Spleen (tissue), 11 donors: ENCODE data around the gene PDE8B. TPM values are rescaled to one million over a fixed set of nuclear protein-coding genes. Genes with fewer than 3 reads are reported as not detected.

Experiments used
- DNase-seq: peaks from one replicate; pipeline ENCODE4 v3.0.0-alpha.2; 2020
- H3K27ac ChIP-seq, 8 donors: fragments of 200-600 bp; sonication (generic) in 7 of 8; 1 replicate in 4 of 8; 2 replicates in 4 of 8; pipeline versions ENCODE4 v1.5.0 to v1.8.0; 2016 to 2021; ENCODE audit warnings: inconsistent platforms in 4 of 8, mild to moderate bottlenecking in 4 of 8, moderate library complexity in 1 of 8
- H3K27me3 ChIP-seq, 7 donors: fragments of 200-600 bp; sonication (generic) in 6 of 7; replicated peaks in 1 of 7; 1 replicate in 4 of 7; 2 replicates in 3 of 7; pipeline versions ENCODE4 v1.5.0 to v1.8.0; 2016 to 2021; ENCODE audit warnings: inconsistent platforms in 3 of 7, mild to moderate bottlenecking in 1 of 7
- H3K36me3 ChIP-seq, 6 donors: fragments of 200-600 bp; sonication (generic) in 5 of 6; 1 replicate in 4 of 6; 2 replicates in 2 of 6; pipeline versions ENCODE4 v1.5.0 to v1.8.0; 2016 to 2021; ENCODE audit warnings: inconsistent platforms in 2 of 6
- H3K4me1 ChIP-seq, 6 donors: fragments of 200-600 bp; sonication (generic) in 5 of 6; 1 replicate in 3 of 6; 2 replicates in 3 of 6; pipeline versions ENCODE4 v1.5.0 to v1.8.0; 2016 to 2021; ENCODE audit warnings: inconsistent platforms in 3 of 6
- H3K4me3 ChIP-seq, 8 donors: fragments of 200-600 bp; sonication (generic) in 7 of 8; 1 replicate in 4 of 8; 2 replicates in 4 of 8; pipeline versions ENCODE4 v1.5.0 to v1.8.0; 2016 to 2021; ENCODE audit warnings: inconsistent platforms in 4 of 8, mild to moderate bottlenecking in 4 of 8, moderate library complexity in 2 of 8
- H3K9me3 ChIP-seq, 8 donors: fragments of 200-600 bp; sonication (generic) in 7 of 8; 1 replicate in 4 of 8; 2 replicates in 4 of 8; pipeline versions ENCODE4 v1.5.0 to v1.8.0; 2016 to 2021; ENCODE audit warnings: inconsistent platforms in 4 of 8
- CTCF ChIP-seq, 11 experiments: fragments of 200-600 bp in 7 of 11; fragments of 450-650 bp in 4 of 11; sonication (generic) in 4 of 11; IDR thresholded peaks in 8 of 11; conservative IDR thresholded peaks in 3 of 11; 1 replicate in 7 of 11; 2 replicates in 4 of 11; pipeline versions ENCODE4 v1.4.0 to v1.8.0; 2016 to 2021; ENCODE audit warnings: antibody characterized with exemption in 11 of 11, inconsistent platforms in 4 of 11, mild to moderate bottlenecking in 1 of 11
- POLR2A ChIP-seq, 3 donors: fragments of 450-650 bp; IDR thresholded peaks; one replicate each; pipeline ENCODE4 v1.5.1; 2017; ENCODE audit warnings: antibody characterized with exemption in 3 of 3, mild to moderate bottlenecking in 1 of 3
- POLR2AphosphoS5 ChIP-seq, 3 donors: sonication (generic); formaldehyde crosslinking; IDR thresholded peaks; one replicate each; pipeline ENCODE4 v1.5.1; 2017; ENCODE audit warnings: antibody characterized with exemption in 3 of 3
- WGBS, 5 donors: extraction: QIAGEN DNeasy Blood & Tissue Kit in 3 of 5; methylation state at CpG; one replicate each; pipeline versions ENCODE4 v1.1.5 to v1.1.7; 2013 to 2018; 5-methylcytosine and 5-hydroxymethylcytosine counted together
- intact Hi-C: fragments of 100-400 bp; cut with DNase I; formaldehyde crosslinking; loops from one replicate; pipeline ENCODE4 v1.15.0; 2023; ENCODE audit warnings: low total_unique reads
- polyA plus RNA-seq, 3 donors: library from polyadenylated mRNA; stranded (reverse); fragments of 200-250 nt; gene quantifications; one replicate each; pipeline ENCODE4 v1.2.1, GENCODE V29; 2013
- total RNA-seq, 7 donors: library from RNA; depleted of rRNA in 3 of 7; stranded (reverse); fragments of >200 nt in 3 of 7; fragmentation: NEBNext Ultra II Directional in 4 of 7; extraction: Animal tissue kit (Norgen Biotek cat#: 25700) in 4 of 7; gene quantifications; one replicate each; pipeline versions ENCODE4 v1.1.0 to v1.2.1, GENCODE V29; 2016 to 2021
- donor health status: healthy with polysubstance abuse.
- donor health status: DM: no; HTN: no; CAD: no; lungs with moderate emphysema.
- donor health status: DM: no; HTN: no; CAD: no.
- donor health status: Bipolar disorder and iron deficiency.
- donor health status: healthy.
- donor health status: DM: no; HTN: no; CAD: no.
- donor health status: DM: yes; HTN: yes; CAD: no.

PDE8B gene
- total and polyA plus RNA-seq, 10 donors, result 0.18 to 1.9 (median 0.85) TPM

GRCh38 chr5:77319117-77319804 is 108.8 kb downstream of the PDE8B start:
- no peaks in the 10 kb centered on the region for H3K36me3 ChIP-seq
- no peak overlapping the region for H3K4me3 ChIP-seq
- H3K9me3 ChIP-seq, result no peaks in the 10 kb centered on the region
- WGBS, 5 donors, result 90 to 95% (median 91%) methylated on average over 5 of the region's 5 CpGs
- DNase-seq, result no peak
- H3K4me1 ChIP-seq, result no peaks in the 10 kb centered on the region
- no peak overlapping the region for H3K27ac ChIP-seq
- intact Hi-C loops, result no loop called here
- no peak for TF ChIP-seq POLR2AphosphoS5 (IDR thresholded peaks at IDR 0.05)
- no peak for TF ChIP-seq POLR2A (IDR thresholded peaks at IDR 0.05)
- no peak for TF ChIP-seq CTCF (IDR thresholded peaks at IDR 0.05 in 8 of 11, conservative IDR thresholded peaks at IDR 0.05 in 3 of 11)
- H3K27me3 ChIP-seq, result no peaks in the 10 kb centered on the region

DNA sequence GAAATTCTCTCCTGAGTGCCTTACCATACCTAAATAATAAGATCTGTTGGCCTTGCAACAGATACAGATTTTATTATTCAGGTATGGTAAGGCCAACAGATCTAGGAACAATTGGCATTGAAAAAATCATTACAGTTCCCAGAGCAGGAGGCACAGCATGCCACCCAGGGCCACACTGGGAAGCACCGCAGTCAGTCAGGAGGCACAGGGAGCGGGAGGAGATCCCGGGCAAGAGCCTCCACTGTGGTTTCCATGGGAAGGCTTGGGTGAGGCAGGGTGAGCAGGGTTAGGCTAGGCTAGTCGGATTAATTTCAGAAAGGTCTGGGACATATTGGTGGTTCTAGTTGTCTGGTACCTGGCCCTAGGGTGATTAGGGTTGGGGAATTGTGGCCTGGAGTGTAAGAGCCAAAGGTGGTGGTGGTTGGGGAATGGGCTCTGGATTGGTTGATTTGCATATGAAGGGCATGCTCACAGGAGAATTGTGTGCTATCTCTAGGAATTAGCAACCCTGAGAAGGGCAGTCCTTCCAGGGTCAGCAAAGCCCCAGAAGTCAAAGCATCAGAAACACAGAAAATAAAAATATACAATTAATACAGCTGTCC is 111.4 kb downstream of the PDE8B start:
- Histone ChIP-seq H3K9me3 (no peaks in the 10 kb centered on the region), H3K4me3 (no peak overlapping the region), H3K36me3 (no peaks in the 10 kb centered on the region), H3K27ac (no peak overlapping the region), H3K4me1 (no peaks in the 10 kb centered on the region), H3K27me3 (no peaks in the 10 kb centered on the region)
- 90 to 98% (median 96%) methylated on average over 4 of the region's 4 CpGs for WGBS, 5 donors
- intact Hi-C loops, result no loop called here
- TF ChIP-seq POLR2A (IDR thresholded peaks at IDR 0.05), result no peak
- TF ChIP-seq CTCF (IDR thresholded peaks at IDR 0.05 in 8 of 11, conservative IDR thresholded peaks at IDR 0.05 in 3 of 11), result no peak
- TF ChIP-seq POLR2AphosphoS5 (IDR thresholded peaks at IDR 0.05), result no peak
- DNase-seq, result no peak

- Histone ChIP-seq H3K36me3 (no peaks in the 10 kb centered on the region), H3K4me3 (no peak overlapping the region), H3K4me1 (no peaks in the 10 kb centered on the region), H3K9me3 (no peaks in the 10 kb centered on the region), H3K27me3 (no peaks in the 10 kb centered on the region), H3K27ac (no peak overlapping the region)
- 71 to 84% (median 73%) methylated on average over 4 of the region's 4 CpGs for WGBS, 5 donors
- intact Hi-C loops, result no loop called here
- no peak for DNase-seq
- no peak for TF ChIP-seq CTCF (IDR thresholded peaks at IDR 0.05 in 8 of 11, conservative IDR thresholded peaks at IDR 0.05 in 3 of 11)
- TF ChIP-seq POLR2A (IDR thresholded peaks at IDR 0.05), result no peak
- no peak for TF ChIP-seq POLR2AphosphoS5 (IDR thresholded peaks at IDR 0.05)
These were observed 111.9 kb downstream of the PDE8B start for GRCh38 chr5:77322406-77322805.

DNA sequence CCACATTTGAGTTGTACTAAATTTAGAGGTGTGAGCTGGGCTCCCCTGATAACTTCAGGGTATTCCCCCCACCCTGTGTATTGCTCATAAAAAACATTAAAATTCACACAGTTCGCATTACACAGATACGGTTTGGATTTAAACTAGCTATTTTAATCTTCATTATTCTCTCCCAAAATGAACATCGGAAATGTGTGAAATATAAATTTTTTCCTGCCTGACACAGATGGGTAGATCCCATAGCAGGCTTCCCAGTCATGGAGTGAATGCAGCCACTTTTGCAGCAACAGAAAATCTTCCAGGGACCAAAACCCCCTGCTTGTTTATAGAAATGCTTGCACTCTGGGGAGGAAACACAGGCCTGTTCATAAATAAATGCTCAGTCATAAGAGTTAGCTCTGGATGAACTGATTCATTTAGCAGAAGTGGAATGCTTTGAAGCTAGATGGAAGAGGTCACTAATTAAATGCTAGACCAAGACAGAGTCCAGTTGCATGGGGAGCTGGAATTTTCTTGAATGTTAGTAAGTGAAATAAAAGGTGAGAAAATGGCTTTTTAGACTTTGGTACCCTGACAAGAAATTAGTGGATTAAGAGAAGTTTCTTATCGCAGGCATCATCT is 115.6 kb downstream of the PDE8B start:
- TF ChIP-seq CTCF (IDR thresholded peaks at IDR 0.05 in 8 of 11, conservative IDR thresholded peaks at IDR 0.05 in 3 of 11), result no peak
- TF ChIP-seq POLR2AphosphoS5 (IDR thresholded peaks at IDR 0.05), result no peak
- no peak for TF ChIP-seq POLR2A (IDR thresholded peaks at IDR 0.05)
- Histone ChIP-seq H3K4me1 (no peaks in the 10 kb centered on the region), H3K27me3 (peaks cover 0 to 8% (median 0%) of the 10 kb centered on the region in 7 donors), H3K9me3 (no peaks in the 10 kb centered on the region), H3K36me3 (no peaks in the 10 kb centered on the region), H3K4me3 (no peak overlapping the region), H3K27ac (no peak overlapping the region)
- DNase-seq, result no peak
- intact Hi-C loops, result no loop called here
- 93 to 94% (median 93%) methylated on average over 4 of the region's 4 CpGs for WGBS, 5 donors
